Transverse colon (tissue), 4 donors: ENCODE measurements around the gene PSMG3. TPM values are rescaled to one million over a fixed set of nuclear protein-coding genes. Genes with fewer than 3 reads are reported as not detected.

Source experiments
- DNase-seq: peaks from one replicate; pipeline ENCODE4 v3.0.0-alpha.2; 2019
- H3K27ac ChIP-seq, 4 donors: fragments of 200-600 bp; sonication (generic); 2 replicates each; pipeline ENCODE4 v1.5.1; 2016 to 2018; ENCODE audit warnings: inconsistent platforms in 4 of 4
- H3K27me3 ChIP-seq: fragments of 200-600 bp; sonication (generic); 2 replicates; pipeline ENCODE4 v1.5.1; 2017; ENCODE audit warnings: inconsistent platforms
- H3K36me3 ChIP-seq, 4 donors: fragments of 200-600 bp; sonication (generic); 2 replicates each; pipeline ENCODE4 v1.5.1; 2017 to 2019; ENCODE audit warnings: inconsistent platforms in 4 of 4
- H3K4me1 ChIP-seq, 4 donors: fragments of 200-600 bp; sonication (generic); 2 replicates each; pipeline ENCODE4 v1.5.1; 2017 to 2020; ENCODE audit warnings: inconsistent platforms in 4 of 4
- H3K4me3 ChIP-seq, 4 donors: fragments of 200-600 bp; sonication (generic); 1 replicate in 1 of 4; 2 replicates in 3 of 4; pipeline versions ENCODE4 v1.5.1 to v1.6.1; 2017 to 2019; ENCODE audit warnings: inconsistent platforms in 4 of 4
- H3K9me3 ChIP-seq, 2 donors: fragments of 200-600 bp; sonication (generic); 2 replicates each; pipeline ENCODE4 v1.5.1; 2017 to 2019; ENCODE audit warnings: inconsistent platforms in 2 of 2
- EP300 ChIP-seq: sonication (generic); formaldehyde crosslinking; IDR thresholded peaks from one replicate; pipeline ENCODE4 v1.6.1; 2017; ENCODE audit warnings: antibody characterized with exemption, low read depth
- POLR2A ChIP-seq: fragments of 450-650 bp; IDR thresholded peaks from one replicate; pipeline ENCODE4 v1.6.1; 2016; ENCODE audit warnings: antibody characterized with exemption, mild to moderate bottlenecking, moderate library complexity
- POLR2AphosphoS5 ChIP-seq, 3 donors: sonication (generic); formaldehyde crosslinking; IDR thresholded peaks; one replicate each; pipeline ENCODE4 v1.6.1; 2016; ENCODE audit warnings: antibody characterized with exemption in 3 of 3
- WGBS, 2 donors: methylation state at CpG; one replicate each; pipeline ENCODE4 v1.1.5; 2018; ENCODE audit warnings: low coverage in 1 of 2; 5-methylcytosine and 5-hydroxymethylcytosine counted together
- in situ Hi-C, 4 donors: fragments of 200-750 bp; cut with MboI; loops; one replicate each; pipeline versions ENCODE4 v1.15.0 to v1.15.1; 2017; ENCODE audit warnings: low sequenced_read_pairs in 3 of 4, low pct_ligation_motif_present in 1 of 4, low pct_unique_long_range_greater_than_20kb in 1 of 4
- intact Hi-C: fragments of 100-400 bp; cut with DNase I; formaldehyde crosslinking; loops from one replicate; pipeline ENCODE4 v1.15.1; 2023; ENCODE audit warnings: low total_unique reads
- total RNA-seq, 4 donors: library from RNA; depleted of rRNA; stranded (reverse); fragments of >200 nt; gene quantifications; one replicate each; pipeline ENCODE4 v1.1.0, GENCODE V29; 2016
- TF ChIP-seq, protein P1 (sequence below), 5 experiments: fragments of 200-600 bp in 3 of 5; fragments of 450-650 bp in 2 of 5; sonication (generic) in 3 of 5; IDR thresholded peaks; 1 replicate in 2 of 5; 2 replicates in 3 of 5; pipeline ENCODE4 v1.5.1; 2016 to 2017; ENCODE audit warnings: antibody characterized with exemption in 5 of 5, inconsistent platforms in 3 of 5, mild to moderate bottlenecking in 2 of 5, moderate library complexity in 1 of 5

PSMG3 gene
- total RNA-seq, 4 donors from 2014 or later: 7.1 to 41.9 (median 27.6) TPM

DNA sequence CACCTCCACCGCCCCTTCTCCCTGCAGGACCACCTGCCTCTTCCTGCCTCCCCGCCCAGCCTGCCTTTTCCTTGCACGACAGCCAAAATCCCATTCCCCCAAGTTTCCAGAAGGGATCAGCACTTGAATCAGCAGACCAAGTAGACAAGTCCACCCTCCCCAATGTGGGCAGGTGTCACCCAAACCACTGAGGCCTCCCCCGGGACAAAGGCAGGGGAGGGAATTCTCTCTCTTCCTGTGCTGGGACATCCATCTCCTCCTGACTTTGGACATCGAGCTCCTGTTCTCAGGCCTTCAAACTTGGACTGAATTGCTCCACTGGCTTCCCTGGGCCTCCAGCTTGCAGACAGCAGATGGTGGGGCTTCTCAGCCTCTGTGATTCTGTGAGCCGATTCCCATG is 21.6 kb upstream of the PSMG3 start:
- H3K4me3 ChIP-seq: no peak overlapping the region
- peaks cover 0 to 4% of the 10 kb centered on the region in 2 donors for H3K9me3 ChIP-seq
- intact Hi-C loops: no loop called here
- DNase-seq: no peak
- WGBS, 2 donors: 58 to 60% methylated on average over 1 to 6 of the region's 6 CpGs
- H3K36me3 ChIP-seq: no peaks in the 10 kb centered on the region
- TF ChIP-seq, protein P1, sequence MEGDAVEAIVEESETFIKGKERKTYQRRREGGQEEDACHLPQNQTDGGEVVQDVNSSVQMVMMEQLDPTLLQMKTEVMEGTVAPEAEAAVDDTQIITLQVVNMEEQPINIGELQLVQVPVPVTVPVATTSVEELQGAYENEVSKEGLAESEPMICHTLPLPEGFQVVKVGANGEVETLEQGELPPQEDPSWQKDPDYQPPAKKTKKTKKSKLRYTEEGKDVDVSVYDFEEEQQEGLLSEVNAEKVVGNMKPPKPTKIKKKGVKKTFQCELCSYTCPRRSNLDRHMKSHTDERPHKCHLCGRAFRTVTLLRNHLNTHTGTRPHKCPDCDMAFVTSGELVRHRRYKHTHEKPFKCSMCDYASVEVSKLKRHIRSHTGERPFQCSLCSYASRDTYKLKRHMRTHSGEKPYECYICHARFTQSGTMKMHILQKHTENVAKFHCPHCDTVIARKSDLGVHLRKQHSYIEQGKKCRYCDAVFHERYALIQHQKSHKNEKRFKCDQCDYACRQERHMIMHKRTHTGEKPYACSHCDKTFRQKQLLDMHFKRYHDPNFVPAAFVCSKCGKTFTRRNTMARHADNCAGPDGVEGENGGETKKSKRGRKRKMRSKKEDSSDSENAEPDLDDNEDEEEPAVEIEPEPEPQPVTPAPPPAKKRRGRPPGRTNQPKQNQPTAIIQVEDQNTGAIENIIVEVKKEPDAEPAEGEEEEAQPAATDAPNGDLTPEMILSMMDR (IDR thresholded peaks at IDR 0.05): no peak
- TF ChIP-seq POLR2AphosphoS5 (IDR thresholded peaks at IDR 0.05) (no peak), EP300 (no peak), POLR2A (no peak)
- no peaks in the 10 kb centered on the region for H3K4me1 ChIP-seq
- in situ Hi-C loops: loop anchor here in 3 of 4 donors (25.0 kb wide), 2 partner anchors 621 to 746 kb away; no protein-coding TSS in a partner anchor
- peaks cover 47% of the 10 kb centered on the region for H3K27me3 ChIP-seq
- H3K27ac ChIP-seq: no peak overlapping the region

DNA sequence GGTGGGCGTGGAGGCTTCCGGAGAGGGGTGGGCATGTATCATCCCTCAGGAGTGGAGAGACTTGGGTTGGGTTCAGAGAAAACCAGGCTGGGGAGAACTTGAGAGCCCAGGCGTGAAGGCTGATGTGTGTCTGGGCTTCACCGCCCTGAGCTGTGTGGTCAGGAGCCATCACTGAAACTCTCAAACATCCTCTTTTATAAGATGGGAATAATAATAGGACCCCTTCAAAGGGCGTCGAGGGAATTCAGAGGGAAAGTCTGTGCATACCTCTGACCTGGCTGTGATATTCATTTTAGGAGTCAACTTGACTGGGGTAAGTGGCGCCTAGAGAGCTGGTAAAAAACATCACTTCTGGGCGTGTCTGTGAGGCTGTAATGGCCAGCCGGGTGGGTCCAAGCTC is 21.1 kb upstream of the PSMG3 start:
- 52 to 56% methylated on average over 9 of the region's 9 CpGs for WGBS, 2 donors
- no peaks in the 10 kb centered on the region for H3K36me3 ChIP-seq
- in situ Hi-C loops: loop anchor here in 3 of 4 donors (25.0 kb wide), 2 partner anchors 621 to 746 kb away; no protein-coding TSS in a partner anchor
- intact Hi-C loops: no loop called here
- TF ChIP-seq POLR2A: no peak
- TF ChIP-seq, protein P1 (IDR thresholded peaks at IDR 0.05): no peak
- no peak for TF ChIP-seq EP300
- TF ChIP-seq POLR2AphosphoS5 (IDR thresholded peaks at IDR 0.05): no peak
- H3K4me3 ChIP-seq: no peak overlapping the region
- no peak for DNase-seq
- peaks cover 0 to 4% of the 10 kb centered on the region in 2 donors for H3K9me3 ChIP-seq
- no peak overlapping the region for H3K27ac ChIP-seq
- H3K4me1 ChIP-seq: no peaks in the 10 kb centered on the region
- H3K27me3 ChIP-seq: peaks cover 47% of the 10 kb centered on the region

DNA sequence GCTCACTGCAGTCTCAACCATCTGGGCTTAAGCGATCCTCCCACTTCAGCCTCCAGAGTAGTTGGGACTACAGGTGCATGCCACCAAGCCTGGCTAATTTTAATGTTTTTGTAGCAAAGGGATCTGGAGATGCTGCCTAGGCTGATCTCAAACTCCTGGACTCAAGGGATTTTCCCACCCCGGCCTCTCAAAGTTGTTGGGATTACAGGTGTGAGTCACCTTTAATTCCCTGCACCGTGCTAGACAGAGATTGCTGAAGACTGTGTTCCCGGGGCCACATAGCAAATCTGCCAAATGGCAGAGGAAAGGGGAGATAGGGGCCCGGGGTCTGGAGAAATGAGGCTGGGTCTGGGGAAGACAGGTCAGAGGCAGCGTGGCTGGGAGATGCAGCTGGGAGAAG is 20.6 kb upstream of the PSMG3 start:
- Histone ChIP-seq H3K27ac (no peak overlapping the region), H3K4me1 (no peaks in the 10 kb centered on the region), H3K27me3 (peaks cover 47% of the 10 kb centered on the region), H3K9me3 (peaks cover 0 to 4% of the 10 kb centered on the region in 2 donors), H3K36me3 (no peaks in the 10 kb centered on the region), H3K4me3 (no peak overlapping the region)
- DNase-seq: no peak
- intact Hi-C loops: no loop called here
- TF ChIP-seq, protein P1 (IDR thresholded peaks at IDR 0.05): no peak
- 68 to 69% methylated on average over 5 to 6 of the region's 6 CpGs for WGBS, 2 donors
- in situ Hi-C loops: loop anchor here in 3 of 4 donors (25.0 kb wide), 2 partner anchors 622 to 747 kb away; no protein-coding TSS in a partner anchor

DNA sequence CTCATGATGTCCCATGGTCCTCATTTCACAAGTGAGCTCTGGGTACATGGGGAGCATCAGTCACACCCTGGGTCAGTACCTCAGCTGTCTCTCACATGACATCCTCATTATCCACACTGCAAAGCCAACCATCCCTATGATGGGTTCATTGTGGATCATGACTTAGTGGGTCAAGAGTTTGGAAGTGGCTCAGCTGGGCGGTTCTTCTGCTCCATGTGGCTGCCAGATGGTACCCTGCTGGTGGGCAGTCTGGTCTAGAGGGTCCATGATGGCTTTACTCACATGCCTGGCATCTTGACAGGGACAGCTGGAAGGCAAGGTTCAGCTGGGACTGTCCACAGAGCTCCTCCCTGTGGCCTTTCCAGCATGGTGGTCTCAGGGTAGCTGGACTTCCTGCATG is 19.1 kb upstream of the PSMG3 start:
- no peak for DNase-seq
- H3K27ac ChIP-seq: no peak overlapping the region
- no peaks in the 10 kb centered on the region for H3K36me3 ChIP-seq
- intact Hi-C loops: loop anchor here (10.0 kb wide), 1 partner anchor 756 kb away; no protein-coding TSS in a partner anchor
- no peak for TF ChIP-seq EP300
- TF ChIP-seq POLR2A: no peak
- TF ChIP-seq POLR2AphosphoS5 (IDR thresholded peaks at IDR 0.05): no peak
- TF ChIP-seq, protein P1 (IDR thresholded peaks at IDR 0.05): no peak
- H3K9me3 ChIP-seq: peaks cover 0 to 4% of the 10 kb centered on the region in 2 donors
- no peaks in the 10 kb centered on the region for H3K4me1 ChIP-seq
- no CpG with 5 or more reads among the region's 1 CpG for WGBS, 2 donors
- in situ Hi-C loops: loop anchor here in 3 of 4 donors (25.0 kb wide), 2 partner anchors 623 to 748 kb away; no protein-coding TSS in a partner anchor
- peaks cover 47% of the 10 kb centered on the region for H3K27me3 ChIP-seq
- no peak overlapping the region for H3K4me3 ChIP-seq
